IMR-90 (cell line): ENCODE data around the gene NUDCD3. TPM values are rescaled to one million over a fixed set of nuclear protein-coding genes. Genes with fewer than 3 reads are reported as not detected.

Experiments used
- ATAC-seq: fragments of 200-7000 bp; cut with Tn5 transposase; 2 replicates; pipeline ENCODE4 v1.9.1; 2020; ENCODE audit warnings: low read depth, mild to moderate bottlenecking, moderate library complexity
- BruUV-seq: library from RNA; stranded (reverse); fragments of 400-500 nt; replicated peaks from 2 replicates; lab custom pipeline; 2021; lab: Mats Ljungman, UMichigan
- CTCF ChIA-PET: fragments of 300-600 bp; formaldehyde crosslinking; extraction: SDS; loops from one replicate; lab custom pipeline; 2021; ENCODE audit warnings: antibody characterized with exemption; lab: Yijun Ruan, JAX
- POLR2A ChIA-PET: fragments of 300-600 bp; sonication (Branson Sonifier 250); formaldehyde crosslinking; loops from one replicate; lab custom pipeline; 2022; ENCODE audit warnings: antibody characterized with exemption; ENCODE audit not compliant: unreplicated experiment; lab: Charles Lee
- DNase-seq: peaks from one replicate; pipeline ENCODE4 v3.0.0; 2013
- H2AFZ ChIP-seq: replicated peaks from 2 replicates; pipeline ENCODE3; 2013; ENCODE audit warnings: low read length, mild to moderate bottlenecking; ENCODE audit not compliant: poor library complexity
- H2AK5ac ChIP-seq: 2 replicates; pipeline ENCODE4 v1.6.1; 2013; ENCODE audit warnings: low read depth, low read length, inconsistent platforms
- H2AK9ac ChIP-seq: replicated peaks from 2 replicates; pipeline ENCODE3; 2013; ENCODE audit warnings: mild to moderate bottlenecking, low read depth, low read length, moderate library complexity; ENCODE audit not compliant: poor library complexity
- H2BK120ac ChIP-seq: 2 replicates; pipeline ENCODE4 v1.6.1; 2013; ENCODE audit warnings: low read depth, low read length, inconsistent platforms
- H2BK15ac ChIP-seq: 3 replicates; pipeline ENCODE4 v1.6.1; 2013; ENCODE audit warnings: low read depth, low read length, inconsistent platforms
- H2BK20ac ChIP-seq: 2 replicates; pipeline ENCODE4 v1.6.1; 2013; ENCODE audit warnings: low read depth, mild to moderate bottlenecking, inconsistent platforms, low read length, moderate library complexity
- H2BK5ac ChIP-seq: 2 replicates; pipeline ENCODE4 v1.6.1; 2013; ENCODE audit warnings: mild to moderate bottlenecking, low read depth, low read length, inconsistent platforms; ENCODE audit not compliant: poor library complexity, severe bottlenecking
- H3K14ac ChIP-seq: replicated peaks from 2 replicates; pipeline ENCODE4 v1.6.1; 2013; ENCODE audit warnings: low read depth, low read length, inconsistent platforms
- H3K18ac ChIP-seq: 2 replicates; pipeline ENCODE4 v1.6.1; 2013; ENCODE audit warnings: low read depth, low read length, control low read depth
- H3K23ac ChIP-seq: 2 replicates; pipeline ENCODE4 v1.6.1; 2013; ENCODE audit warnings: low read depth, low read length, inconsistent platforms
- H3K27ac ChIP-seq: 2 replicates; pipeline ENCODE4 v1.5.1; 2013; ENCODE audit warnings: mild to moderate bottlenecking, control low read depth, low read length; ENCODE audit not compliant: insufficient read depth
- H3K27me3 ChIP-seq: 2 replicates; pipeline ENCODE4 v1.6.1; 2013; ENCODE audit warnings: low read length; ENCODE audit not compliant: control insufficient read depth, insufficient read depth
- H3K36me3 ChIP-seq: 2 replicates; pipeline ENCODE4 v1.6.1; 2013; ENCODE audit warnings: low read length, mixed read lengths; ENCODE audit not compliant: control insufficient read depth, insufficient read depth
- H3K4ac ChIP-seq: 2 replicates; pipeline ENCODE4 v1.6.1; 2013; ENCODE audit warnings: low read depth, low read length, inconsistent platforms
- H3K4me1 ChIP-seq: 2 replicates; pipeline ENCODE4 v1.6.1; 2013; ENCODE audit warnings: low read length, mixed read lengths; ENCODE audit not compliant: control insufficient read depth, insufficient read depth
- H3K4me2 ChIP-seq: 2 replicates; pipeline ENCODE4 v1.6.1; 2013; ENCODE audit warnings: low read depth, mild to moderate bottlenecking, control low read depth, low read length, moderate library complexity
- H3K4me3 ChIP-seq: 2 replicates; pipeline ENCODE4 v1.5.1; 2013; ENCODE audit warnings: low read depth, mild to moderate bottlenecking, control low read depth, low read length, moderate library complexity; ENCODE audit not compliant: insufficient read depth
- H3K56ac ChIP-seq: 2 replicates; pipeline ENCODE4 v1.6.1; 2013; ENCODE audit warnings: low read length, inconsistent platforms; ENCODE audit not compliant: insufficient read depth; ENCODE audit errors: extremely low read depth
- H3K79me1 ChIP-seq, 2 experiments: 2 replicates each; pipeline ENCODE4 v1.6.1; 2013; ENCODE audit warnings: low read length in 2 of 2, inconsistent platforms in 1 of 2, low read depth in 1 of 2
- H3K9ac ChIP-seq: 2 replicates; pipeline ENCODE4 v1.6.1; 2013; ENCODE audit warnings: low read depth, low read length, control low read depth
- H3K9me1 ChIP-seq: 2 replicates; pipeline ENCODE4 v1.6.1; 2013; ENCODE audit warnings: low read length, inconsistent platforms; ENCODE audit not compliant: insufficient read depth
- H3K9me3 ChIP-seq: 2 replicates; pipeline ENCODE4 v1.6.1; 2013; ENCODE audit warnings: low read length; ENCODE audit not compliant: control insufficient read depth, insufficient read depth
- H4K20me1 ChIP-seq: 2 replicates; pipeline ENCODE4 v1.6.1; 2013; ENCODE audit warnings: low read length, inconsistent platforms; ENCODE audit not compliant: insufficient read depth
- H4K5ac ChIP-seq: 2 replicates; pipeline ENCODE4 v1.6.1; 2013; ENCODE audit warnings: mild to moderate bottlenecking, low read depth, low read length, control low read depth
- H4K8ac ChIP-seq, 2 experiments: 2 replicates each; pipeline ENCODE4 v1.6.1; 2013; ENCODE audit warnings: low read depth in 2 of 2, low read length in 2 of 2, control low read depth in 1 of 2, inconsistent platforms in 1 of 2
- H4K91ac ChIP-seq: 2 replicates; pipeline ENCODE4 v1.6.1; 2013; ENCODE audit warnings: low read depth, low read length, inconsistent platforms; ENCODE audit not compliant: insufficient read depth
- BHLHE40 ChIP-seq: fragments of 150-350 bp; IDR thresholded peaks from 2 replicates; pipeline ENCODE4 v1.6.1; 2016; ENCODE audit warnings: mild to moderate bottlenecking, low read depth, low read length
- CEBPB ChIP-seq: IDR thresholded peaks from 2 replicates; pipeline ENCODE4 v1.6.1; 2012; ENCODE audit warnings: low read depth, low read length, improper control_type of control experiment
- CHD1 ChIP-seq: IDR thresholded peaks from 2 replicates; pipeline ENCODE4 v1.6.1; 2012; ENCODE audit warnings: low read depth, low read length, improper control_type of control experiment
- CTCF ChIP-seq: conservative IDR thresholded peaks from 2 replicates; pipeline ENCODE4 v1.5.1; 2012; ENCODE audit warnings: mild to moderate bottlenecking, low read depth, low read length, improper control_type of control experiment
- ELK1 ChIP-seq: fragments of 150-350 bp; IDR thresholded peaks from 2 replicates; pipeline ENCODE4 v1.6.1; 2016; ENCODE audit warnings: low read depth, mild to moderate bottlenecking, low read length, moderate library complexity, borderline replicate concordance
- FOS ChIP-seq: fragments of 150-350 bp; IDR thresholded peaks from 2 replicates; pipeline ENCODE4 v1.6.1; 2016; ENCODE audit warnings: low read depth, low read length
- MAFK ChIP-seq: IDR thresholded peaks from 2 replicates; pipeline ENCODE4 v1.6.1; 2012; ENCODE audit warnings: low read depth, low read length, improper control_type of control experiment
- MAZ ChIP-seq: IDR thresholded peaks from 2 replicates; pipeline ENCODE4 v1.6.1; 2012; ENCODE audit warnings: low read depth, mild to moderate bottlenecking, low read length, improper control_type of control experiment, moderate library complexity, borderline replicate concordance
- MXI1 ChIP-seq: IDR thresholded peaks from 2 replicates; pipeline ENCODE4 v1.6.1; 2012; ENCODE audit warnings: low read depth, mild to moderate bottlenecking, low read length, moderate library complexity, borderline replicate concordance
- NFE2L2 ChIP-seq: fragments of 150-350 bp; IDR thresholded peaks from 2 replicates; pipeline ENCODE4 v1.6.1; 2016; ENCODE audit warnings: low read depth, mild to moderate bottlenecking, low read length
- POLR2A ChIP-seq: IDR thresholded peaks from 2 replicates; pipeline ENCODE4 v1.6.1; 2012; ENCODE audit warnings: mild to moderate bottlenecking, low read depth, low read length
- RAD21 ChIP-seq: IDR thresholded peaks from 2 replicates; pipeline ENCODE4 v1.6.1; 2012; ENCODE audit warnings: low read length, improper control_type of control experiment
- RCOR1 ChIP-seq: IDR thresholded peaks from 2 replicates; pipeline ENCODE4 v1.6.1; 2012; ENCODE audit warnings: mild to moderate bottlenecking, low read length, improper control_type of control experiment; ENCODE audit not compliant: insufficient replicate concordance
- RFX5 ChIP-seq: IDR thresholded peaks from 2 replicates; pipeline ENCODE4 v1.8.0; 2012; ENCODE audit warnings: low read depth, mild to moderate bottlenecking, low read length, moderate library complexity
- SMC3 ChIP-seq: fragments of 150-350 bp; IDR thresholded peaks from 2 replicates; pipeline ENCODE4 v1.6.1; 2016; ENCODE audit warnings: low read depth, mild to moderate bottlenecking, antibody characterized with exemption, low read length, moderate library complexity
- USF2 ChIP-seq: fragments of 150-350 bp; IDR thresholded peaks from 2 replicates; pipeline ENCODE4 v1.6.1; 2017; ENCODE audit warnings: mild to moderate bottlenecking, antibody characterized with exemption, low read length, low read depth
- WGBS, 2 experiments: methylation state at CpG; one replicate each; pipeline versions ENCODE4 v1.1.5 to v1.1.7; 2013; ENCODE audit warnings: missing lambda C conversion rate in 2 of 2; ENCODE audit not compliant: insufficient read length in 1 of 2; ENCODE audit errors: extremely low coverage in 2 of 2; 5-methylcytosine and 5-hydroxymethylcytosine counted together
- dilution Hi-C: fragments of 300-500 bp; cut with HindIII; formaldehyde crosslinking; loops from one replicate; pipeline ENCODE4 v1.14.3; 2018; ENCODE audit warnings: low sequenced_read_pairs; ENCODE audit not compliant: unreplicated experiment
- in situ Hi-C: fragments of 300-500 bp; cut with MboI; formaldehyde crosslinking; loops from 3 replicates; pipeline ENCODE4 v1.14.3; 2019; ENCODE audit warnings: low sequenced_read_pairs, inconsistent platforms, mixed read lengths
- intact Hi-C: fragments of 100-400 bp; cut with micrococcal nuclease; formaldehyde crosslinking; loops from 2 replicates; pipeline ENCODE4 v1.10.0; 2022
- polyA plus RNA-seq, 3 experiments: library from polyadenylated mRNA; depleted of rRNA; stranded (reverse); fragments of >200 nt; gene quantifications; 2 replicates each; pipeline ENCODE4 v1.2.3, GENCODE V29; 2012; ENCODE audit warnings: low replicate concordance in 1 of 3
- total RNA-seq: library from RNA; depleted of rRNA; stranded (reverse); fragments of >200 nt; gene quantifications from 2 replicates; pipeline ENCODE4 v1.2.3, GENCODE V29; 2012

NUDCD3 gene
- total and polyA plus RNA-seq, 2 of the 4 experiments (the other 2 are of a cell fraction) = 49.5 to 76.0 TPM

DNA sequence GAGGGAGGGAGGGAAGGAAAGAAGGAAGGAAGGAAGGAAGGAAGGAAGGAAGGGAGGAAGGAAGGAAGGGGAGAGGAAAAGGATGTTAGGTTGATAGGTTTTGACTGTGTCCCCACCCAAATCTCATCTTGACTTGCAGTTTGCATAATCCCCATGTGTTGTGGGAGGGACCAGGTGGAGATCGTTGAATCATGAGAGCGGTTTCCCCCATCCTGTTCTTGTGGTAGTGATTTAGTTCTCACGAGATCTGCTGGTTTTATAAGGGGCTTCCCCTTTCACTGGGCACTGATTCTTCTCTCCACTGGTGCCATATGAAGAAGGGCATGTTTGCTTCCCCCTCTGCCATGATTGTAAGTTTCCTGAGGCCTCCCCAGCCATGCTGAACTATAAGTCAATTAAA lies 15.1 kb upstream of the NUDCD3 start:
- DNase-seq = no peak
- H2BK15ac ChIP-seq = no peak overlapping the region
- no peaks in the 10 kb centered on the region for H3K4me1 ChIP-seq
- in situ Hi-C loops (no loop called here), dilution Hi-C loops (no loop called here), intact Hi-C loops (no loop called here)
- no peaks in the 10 kb centered on the region for H3K9me1 ChIP-seq
- H2AK5ac ChIP-seq = no peak overlapping the region
- peaks cover 16% of the 10 kb centered on the region for H3K27me3 ChIP-seq
- H4K8ac ChIP-seq = no peak overlapping the region
- H3K4ac ChIP-seq = no peak overlapping the region
- no peak overlapping the region for H2AK9ac ChIP-seq
- H3K23ac ChIP-seq = no peak overlapping the region
- ATAC-seq = no peak
- no peaks in the 10 kb centered on the region for H3K79me1 ChIP-seq
- H3K9me3 ChIP-seq = peaks cover 7% of the 10 kb centered on the region
- no peak overlapping the region for H3K18ac ChIP-seq
- H2BK120ac ChIP-seq = no peak overlapping the region
- H3K9ac ChIP-seq = no peak overlapping the region
- no peaks in the 10 kb centered on the region for H4K20me1 ChIP-seq
- no peak overlapping the region for H2BK20ac ChIP-seq
- no peak overlapping the region for H3K27ac ChIP-seq
- TF ChIP-seq MAFK (no peak), RCOR1 (no peak), MAZ (no peak), SMC3 (no peak), RAD21 (no peak), ELK1 (no peak), CHD1 (no peak), NFE2L2 (no peak), CEBPB (no peak), FOS (no peak), MXI1 (no peak), RFX5 (no peak), BHLHE40 (no peak), CTCF (no peak), USF2 (no peak), POLR2A (no peak)
- H2AFZ ChIP-seq = no peak overlapping the region
- no peak overlapping the region for H4K91ac ChIP-seq
- H3K56ac ChIP-seq = no peak overlapping the region
- BruUV-seq = no TSS peak
- CTCF ChIA-PET = no interaction called here
- no peaks in the 10 kb centered on the region for H3K36me3 ChIP-seq
- H3K4me3 ChIP-seq = no peak overlapping the region
- H4K5ac ChIP-seq = no peak overlapping the region
- no peak overlapping the region for H2BK5ac ChIP-seq
- no CpG with 5 or more reads among the region's 3 CpGs for whole genome bisulfite sequencing, 2 experiments
- H3K14ac ChIP-seq = no peak overlapping the region
- POLR2A ChIA-PET = no interaction called here
- H3K4me2 ChIP-seq = no peak overlapping the region
